NCI-H2196 treated with DMSO at 0.1 percent for 48 hours (cell line): Measurements from ENCODE around the gene RFC5.
"Not testable (repeated sequence)": the region's sequence is repeated elsewhere in the genome, so short reads cannot be mapped to it uniquely, and the experiment has no call there.

Experiments used
- DNase-seq: peaks from one replicate; lab custom pipeline; 2025; ENCODE audit not compliant: unreplicated experiment; lab: John Stamatoyannopoulos, UW

RFC5 gene, protein sequence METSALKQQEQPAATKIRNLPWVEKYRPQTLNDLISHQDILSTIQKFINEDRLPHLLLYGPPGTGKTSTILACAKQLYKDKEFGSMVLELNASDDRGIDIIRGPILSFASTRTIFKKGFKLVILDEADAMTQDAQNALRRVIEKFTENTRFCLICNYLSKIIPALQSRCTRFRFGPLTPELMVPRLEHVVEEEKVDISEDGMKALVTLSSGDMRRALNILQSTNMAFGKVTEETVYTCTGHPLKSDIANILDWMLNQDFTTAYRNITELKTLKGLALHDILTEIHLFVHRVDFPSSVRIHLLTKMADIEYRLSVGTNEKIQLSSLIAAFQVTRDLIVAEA

DNA sequence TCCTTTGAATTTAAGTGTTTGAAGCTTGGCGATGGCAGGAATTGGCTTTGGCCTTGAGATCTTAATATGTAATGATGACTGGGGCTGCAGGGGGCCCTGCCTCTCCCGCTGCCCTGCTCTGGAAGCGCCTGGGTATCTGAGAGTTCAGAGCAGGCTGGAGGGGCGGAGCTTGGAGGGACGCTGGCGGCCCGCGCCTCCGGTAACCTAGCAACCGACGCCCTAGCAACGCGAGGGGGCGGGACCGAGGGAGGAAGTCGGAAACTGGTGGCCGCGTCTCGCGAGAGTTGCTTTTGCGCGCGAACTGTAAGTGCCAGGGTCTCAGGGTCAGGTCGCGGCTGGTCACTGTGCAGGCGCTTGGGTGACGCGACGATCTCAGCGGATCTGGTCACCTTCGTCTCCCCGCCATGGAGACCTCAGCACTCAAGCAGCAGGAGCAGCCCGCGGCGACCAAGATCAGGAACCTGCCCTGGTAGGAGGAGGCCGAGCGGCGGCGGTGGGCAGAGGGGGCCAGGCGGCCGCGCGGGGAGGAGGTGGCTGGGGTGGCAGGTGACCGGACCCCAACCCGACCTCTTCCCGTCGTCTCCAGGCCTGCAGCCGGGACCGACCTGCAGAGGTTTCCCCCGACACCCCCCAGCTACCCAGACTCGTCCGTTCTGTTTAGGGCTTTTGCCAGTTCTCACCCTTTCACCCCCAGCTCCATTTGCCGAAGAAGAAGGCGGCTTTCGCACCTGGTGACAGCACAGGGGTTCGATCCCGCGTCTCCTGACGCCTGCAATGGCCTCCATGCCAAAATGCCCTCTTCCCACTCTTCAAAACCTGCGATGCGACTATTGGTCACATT is at the start of gene RFC5:
TSS of gene RFC5 (plus strand) at position 280 of the 841 bp plus-strand sequence. CDS start at position 405, 125 bp downstream.
- peak; percentile 94 for DNase-seq

DNA sequence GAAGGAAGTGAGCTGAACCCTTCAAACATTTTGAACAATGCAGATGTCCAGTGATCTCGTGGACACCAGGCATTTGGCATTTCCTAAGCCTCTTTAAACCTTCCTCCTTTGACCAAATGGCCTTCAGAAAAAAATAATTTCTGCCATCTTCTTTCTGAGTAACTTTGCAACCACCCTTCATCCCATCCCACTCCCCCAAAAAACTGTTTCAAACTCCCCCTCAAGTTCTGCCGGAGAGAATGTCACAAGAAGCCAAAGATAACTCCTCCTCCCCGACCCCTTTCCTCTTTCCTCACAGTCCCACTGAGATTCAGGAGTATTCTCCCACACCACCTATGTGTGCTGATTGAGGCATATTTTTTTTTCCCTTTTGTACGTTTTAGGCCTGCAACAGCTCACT is 49.5 kb upstream of the RFC5 start:
- DNase-seq: no peak

DNA sequence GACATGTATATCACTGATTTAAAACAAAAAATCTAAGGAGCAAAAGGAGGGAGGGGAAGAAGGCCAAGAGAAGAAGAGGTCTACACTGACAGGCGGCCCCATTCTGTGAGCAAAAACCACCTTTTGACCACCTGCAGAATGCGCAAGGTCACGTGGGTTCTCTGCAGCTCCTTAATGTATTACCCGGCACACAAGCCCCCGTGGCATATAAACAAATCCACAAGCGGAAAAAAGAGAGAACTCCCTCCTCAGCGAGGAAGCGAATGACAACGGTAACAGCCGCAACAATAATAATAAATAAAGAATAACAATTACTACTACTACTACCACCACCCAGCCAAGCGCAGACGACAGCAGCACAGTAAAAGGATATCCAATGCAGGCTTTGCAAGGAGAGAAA is 49.0 kb upstream of the RFC5 start:
- DNase-seq: no peak

DNA sequence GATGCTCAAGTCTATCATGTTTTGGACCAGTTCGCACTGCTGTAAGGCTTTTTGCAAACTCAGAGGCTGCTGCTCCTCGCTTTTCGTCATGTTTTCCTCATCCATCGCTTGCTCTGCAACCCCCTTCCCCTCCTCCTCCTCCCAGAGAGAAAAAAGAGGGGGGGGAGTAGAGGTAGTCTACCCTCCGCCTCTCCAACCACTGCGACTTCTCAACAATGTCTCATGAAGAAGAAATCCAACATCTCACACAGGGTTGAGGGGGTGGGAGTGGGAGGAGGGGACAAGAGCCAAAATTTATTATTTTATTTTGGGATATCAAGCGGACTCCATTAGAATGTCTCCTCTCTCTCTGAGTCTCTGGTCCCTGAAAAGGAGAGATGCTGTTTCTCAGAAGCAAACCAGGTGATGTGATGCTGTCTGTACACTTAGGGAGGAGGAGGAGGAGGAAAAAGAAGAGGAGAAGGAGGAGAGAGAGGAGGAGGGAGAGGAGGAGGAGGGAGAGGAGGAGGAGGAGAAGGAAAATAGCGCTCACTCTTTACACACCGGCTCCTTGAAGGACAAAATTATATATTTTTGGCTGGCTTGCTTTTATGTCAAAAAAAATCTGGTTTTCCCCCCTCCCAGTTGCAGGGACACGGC is 48.2 kb upstream of the RFC5 start:
- DNase-seq: no peak

DNA sequence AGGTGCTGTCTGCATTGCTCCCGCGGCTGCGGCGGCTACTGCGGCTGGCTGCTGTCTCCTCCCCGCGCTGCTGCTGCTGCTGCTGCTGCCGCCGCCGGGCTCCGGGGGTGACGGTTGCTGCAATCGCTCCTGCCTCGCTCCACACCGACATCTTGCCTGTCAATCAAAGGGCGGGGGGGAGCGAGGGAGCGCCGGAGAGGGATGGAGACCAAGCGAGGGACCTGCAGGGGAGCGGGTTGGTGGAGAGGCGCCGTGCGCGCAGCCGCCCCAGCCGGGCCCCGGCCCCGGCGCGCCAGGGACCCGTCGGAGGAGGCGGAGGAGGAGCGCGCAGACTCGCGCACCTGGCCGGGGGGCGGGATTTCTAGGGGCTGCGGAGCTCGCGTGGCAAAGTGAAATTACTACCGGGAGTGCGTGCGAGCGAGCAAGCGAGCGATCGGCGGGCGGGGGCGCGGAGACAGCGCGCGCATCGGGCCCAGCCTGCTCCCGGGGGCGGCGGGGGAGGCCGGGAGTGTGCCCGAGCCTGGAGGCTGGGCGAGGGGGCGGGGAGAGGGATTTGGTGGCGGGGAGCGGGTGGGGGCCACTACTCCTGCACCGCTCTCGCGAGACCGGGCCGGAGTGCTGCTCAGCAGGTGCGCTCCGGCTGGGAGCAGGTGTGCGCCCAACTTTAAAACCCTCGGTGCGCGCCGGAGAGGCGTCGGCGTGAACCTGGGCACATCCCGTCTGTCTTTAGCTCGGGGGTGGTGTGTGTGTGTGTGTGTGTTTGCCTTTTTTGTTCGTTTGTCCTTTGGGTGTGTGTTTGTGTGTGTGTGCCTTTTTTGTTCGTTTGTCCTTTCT is 47.5 kb upstream of the RFC5 start, which contains the start of gene KSR2:
TSS of gene KSR2 (minus strand) at position 165 of the 834 bp plus-strand sequence. CDS start 735 bp downstream, outside the sequence.
- DNase-seq: peak; percentile 95

DNA sequence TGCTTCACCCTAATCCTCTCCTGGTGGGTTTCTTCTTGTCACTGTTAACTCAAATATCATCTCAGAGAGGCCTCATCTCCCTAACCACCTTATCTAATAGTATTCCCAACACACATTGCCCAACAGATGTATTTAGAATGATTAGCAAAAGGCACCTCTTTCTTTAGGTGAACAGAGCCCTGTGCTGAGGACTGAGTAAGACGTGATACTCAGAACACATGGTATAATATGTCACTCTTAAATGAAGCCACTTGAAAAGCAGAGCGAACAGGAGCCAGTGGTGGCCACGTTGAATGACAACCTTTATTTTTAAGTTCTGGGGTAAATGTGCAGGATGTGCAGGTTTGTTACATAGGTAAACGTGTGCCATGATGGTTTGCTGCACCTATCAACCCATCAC is 46.2 kb upstream of the RFC5 start:
- no peak for DNase-seq

DNA sequence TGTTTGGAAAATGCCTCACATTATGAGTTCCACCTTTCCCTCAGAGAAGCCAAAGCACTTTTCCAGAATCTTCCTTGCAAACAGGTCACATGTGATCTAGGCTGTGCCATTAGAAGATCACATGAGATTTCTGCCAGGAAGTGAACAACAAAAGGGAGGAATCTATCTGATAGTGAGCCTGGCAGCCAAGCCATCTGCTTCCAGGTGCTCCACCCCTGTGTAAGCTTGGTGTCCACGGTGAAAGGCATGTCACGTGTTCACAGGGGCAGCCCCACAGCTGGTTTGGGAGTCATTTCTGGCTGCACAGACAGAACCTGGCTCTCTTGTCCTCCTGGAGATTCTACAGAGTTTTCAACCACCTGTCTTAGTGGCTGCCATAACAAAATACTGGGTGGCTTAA is 44.2 kb upstream of the RFC5 start:
- no peak for DNase-seq

DNA sequence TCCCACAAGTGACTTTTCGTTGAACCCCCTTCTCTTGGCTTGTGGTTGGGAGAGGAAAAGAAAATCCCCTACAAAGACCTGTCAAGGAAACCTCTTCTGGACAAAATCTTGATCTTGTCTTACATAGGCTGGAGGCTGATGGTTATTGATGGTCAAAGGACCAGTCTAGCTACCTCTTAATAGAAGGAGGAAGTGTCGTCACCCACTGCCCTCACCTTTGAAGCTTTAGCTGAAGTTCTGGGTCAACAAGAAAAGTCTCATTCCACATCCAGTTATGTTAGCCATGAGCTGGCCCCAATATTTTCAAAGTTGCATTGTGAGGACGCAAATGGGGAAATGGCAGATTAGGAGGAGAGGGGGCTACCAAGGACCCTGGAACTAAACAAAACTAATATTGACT is 41.5 kb upstream of the RFC5 start:
- no peak for DNase-seq

DNA sequence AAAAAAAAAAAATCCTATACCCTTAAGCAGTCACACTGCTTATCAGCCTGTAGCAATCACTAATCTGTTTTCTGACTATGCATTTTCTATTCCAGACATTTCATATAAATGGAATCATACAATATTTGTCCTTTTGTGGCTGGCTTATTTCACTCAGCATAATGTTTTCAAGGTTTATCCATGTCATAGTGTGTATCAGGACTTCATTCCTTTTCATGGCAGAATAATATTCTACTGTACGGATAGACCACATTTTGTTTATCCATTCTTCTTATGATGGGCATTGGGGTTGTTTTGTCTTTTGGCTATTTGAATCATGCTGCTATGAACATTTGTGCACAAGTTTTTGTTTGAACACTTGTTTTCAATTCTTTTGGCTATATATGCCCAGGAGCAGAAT is 39.1 kb upstream of the RFC5 start:
- DNase-seq: no peak

DNA sequence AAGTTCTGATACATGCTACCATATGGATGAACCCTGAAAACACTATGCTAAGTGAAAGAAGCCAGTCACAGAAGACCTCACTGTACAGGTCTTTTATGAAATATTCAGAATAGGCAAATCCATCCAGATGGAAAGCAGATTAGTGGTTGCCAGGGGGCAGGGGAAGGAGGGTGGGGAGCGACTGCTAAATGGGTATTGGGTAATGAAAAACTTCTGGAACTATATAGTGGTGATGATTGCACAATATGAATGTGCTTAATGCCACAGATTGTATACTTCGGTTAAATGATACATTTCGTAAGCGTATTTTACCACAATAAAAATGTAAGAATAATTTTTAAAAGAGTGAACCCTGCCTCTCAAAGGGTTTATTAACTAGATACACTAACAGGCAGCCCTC is 35.9 kb upstream of the RFC5 start:
- no peak for DNase-seq

DNA sequence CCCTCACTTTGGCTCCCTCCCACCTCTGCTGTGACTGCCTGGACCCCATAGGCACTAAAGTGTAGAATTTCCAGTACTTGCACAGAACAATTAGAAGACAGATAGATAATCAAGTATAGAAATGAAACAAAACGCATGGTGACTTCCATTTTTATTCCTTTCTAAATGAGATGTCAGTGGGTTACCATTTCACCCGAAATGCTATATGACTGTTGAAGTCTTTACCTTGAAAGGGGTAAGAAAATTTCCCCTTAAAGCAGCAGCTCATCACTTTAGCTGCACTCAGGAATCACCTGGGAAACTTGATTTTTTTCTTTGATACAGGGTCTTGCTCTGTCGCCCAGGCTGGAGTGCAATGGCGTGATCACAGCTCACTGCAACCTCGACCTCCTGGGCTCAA is 35.2 kb upstream of the RFC5 start:
- DNase-seq: no peak

DNA sequence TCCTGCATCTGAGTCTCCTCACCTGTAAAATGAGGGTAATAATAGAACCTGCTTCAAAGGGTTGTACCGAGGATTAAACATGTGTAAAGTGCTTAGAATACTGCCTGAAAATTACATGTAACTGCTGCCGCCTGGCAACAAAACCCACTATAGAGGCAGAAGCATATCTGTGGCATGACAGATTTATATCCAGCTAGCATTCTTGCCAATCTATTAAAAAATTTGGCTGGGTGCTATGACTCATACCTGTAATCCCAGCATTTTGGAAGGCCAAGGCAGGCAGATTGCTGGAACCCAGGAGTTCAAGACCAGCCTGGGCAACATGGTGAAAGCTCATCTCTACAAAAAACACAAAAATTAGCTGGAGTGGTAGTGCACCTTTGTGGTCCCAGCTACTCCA is 31.3 kb upstream of the RFC5 start:
- no peak for DNase-seq

DNA sequence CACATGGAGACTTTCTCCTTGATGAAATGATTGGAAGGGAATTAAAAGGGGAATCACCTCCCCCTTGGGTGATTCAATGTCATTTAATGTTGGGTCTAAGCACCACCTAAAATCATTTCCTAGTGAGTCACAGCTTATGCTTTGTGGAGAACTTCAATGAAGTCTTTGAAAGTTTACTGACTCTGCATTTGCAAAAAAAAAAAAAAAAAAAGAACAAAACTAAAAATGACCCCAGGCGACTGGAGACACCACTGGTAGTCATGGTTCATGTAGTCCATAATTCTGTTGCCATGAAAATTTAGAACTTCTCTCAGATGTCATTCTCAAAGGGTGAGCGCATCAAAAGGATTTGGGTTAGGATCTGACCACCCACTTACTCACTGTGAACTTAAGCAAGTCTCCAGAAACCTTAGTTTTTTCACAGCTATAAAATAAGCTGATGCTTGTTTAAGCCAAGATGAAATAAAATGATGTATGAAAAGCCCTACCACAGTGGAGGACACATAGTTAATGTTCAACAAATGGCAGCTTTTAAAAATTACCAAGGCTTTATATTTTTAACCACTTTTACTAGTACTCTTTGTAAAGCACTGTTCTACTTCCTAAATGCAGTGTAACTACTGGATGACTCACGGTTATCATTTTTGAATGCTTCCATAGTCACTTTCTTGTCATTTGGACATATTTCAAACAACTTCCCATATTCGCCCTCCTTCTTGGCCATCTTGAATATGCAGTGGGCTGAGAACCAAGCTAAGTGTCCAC is 29.6 kb upstream of the RFC5 start:
- no peak for DNase-seq

DNA sequence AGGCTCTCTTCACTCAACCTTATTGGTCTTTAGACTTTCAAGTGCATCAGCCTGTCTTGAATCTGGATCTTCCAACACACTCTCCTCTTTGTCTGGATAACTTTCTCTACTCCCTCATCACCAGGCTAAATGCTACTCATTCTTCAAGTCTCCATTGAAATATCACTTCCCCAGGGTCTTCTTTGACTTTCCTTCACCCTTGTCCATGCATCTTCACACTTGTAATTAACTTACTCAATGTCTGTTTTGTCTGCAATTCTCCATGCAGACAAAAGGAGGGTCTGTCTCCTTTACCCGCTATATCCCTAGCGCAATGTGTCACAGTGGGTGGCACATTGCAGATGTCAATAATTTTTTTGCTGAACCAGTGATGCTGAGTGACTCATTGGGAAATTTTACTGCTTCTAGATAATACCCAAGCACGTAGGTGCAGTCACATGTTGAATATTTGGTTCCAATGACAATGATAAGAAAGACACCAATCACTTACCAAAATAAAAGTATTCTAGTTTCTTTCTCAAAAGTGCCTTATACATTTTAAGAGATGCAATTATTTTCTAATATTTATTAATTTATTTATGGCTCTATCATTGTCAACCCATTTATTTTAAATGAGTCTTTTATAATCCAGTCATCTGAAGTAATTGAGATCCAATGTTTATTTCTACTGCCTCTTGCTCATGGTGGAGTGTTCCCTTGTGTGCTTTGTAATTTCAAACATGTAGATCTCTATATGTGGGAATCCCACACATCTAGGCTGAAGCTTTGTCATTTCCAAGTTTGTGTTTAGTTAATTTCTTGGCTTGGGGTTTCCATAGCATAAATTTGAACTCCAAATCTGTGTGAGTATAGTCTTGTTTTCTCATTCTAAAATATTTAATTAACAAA is 21.7 kb upstream of the RFC5 start:
- DNase-seq: no peak

DNA sequence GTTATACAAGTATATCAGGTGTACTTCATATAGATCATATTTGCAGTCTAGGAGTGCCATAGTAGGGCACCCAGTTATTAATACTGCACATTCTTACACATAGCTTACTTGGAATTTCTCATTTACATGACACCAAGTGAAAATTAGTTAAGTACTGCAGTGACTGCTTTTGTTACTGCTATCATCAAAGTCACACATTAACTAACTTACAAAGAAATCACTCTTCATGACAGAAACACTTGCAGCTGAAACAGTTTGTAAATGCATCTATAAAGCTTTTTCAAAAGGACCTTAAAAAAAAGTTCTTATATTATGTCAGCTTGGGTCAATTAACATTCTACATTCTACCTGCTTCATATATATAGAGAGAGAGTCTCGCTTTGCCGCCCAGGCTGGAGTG is 17.8 kb upstream of the RFC5 start:
- no peak for DNase-seq

DNA sequence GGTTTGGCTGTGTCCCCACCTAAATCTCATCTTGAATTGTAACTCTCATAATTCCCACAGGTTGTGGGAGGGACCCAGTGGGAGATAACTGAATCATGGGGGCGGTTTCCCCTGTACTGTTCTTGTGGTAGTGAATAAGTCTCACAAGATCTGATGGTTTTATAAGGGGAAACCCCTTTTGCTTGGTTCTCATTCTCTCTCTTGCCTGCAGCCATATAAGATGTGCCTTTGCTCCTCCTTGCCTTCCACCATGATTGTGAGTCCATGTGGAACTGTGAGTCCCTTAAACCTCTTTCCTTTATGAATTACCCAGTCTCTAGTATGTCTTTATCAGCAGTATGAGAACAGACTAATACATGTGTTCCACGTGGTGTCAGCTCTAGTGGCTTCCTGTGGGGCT is 16.7 kb upstream of the RFC5 start:
- DNase-seq: not testable (repeated sequence)

DNA sequence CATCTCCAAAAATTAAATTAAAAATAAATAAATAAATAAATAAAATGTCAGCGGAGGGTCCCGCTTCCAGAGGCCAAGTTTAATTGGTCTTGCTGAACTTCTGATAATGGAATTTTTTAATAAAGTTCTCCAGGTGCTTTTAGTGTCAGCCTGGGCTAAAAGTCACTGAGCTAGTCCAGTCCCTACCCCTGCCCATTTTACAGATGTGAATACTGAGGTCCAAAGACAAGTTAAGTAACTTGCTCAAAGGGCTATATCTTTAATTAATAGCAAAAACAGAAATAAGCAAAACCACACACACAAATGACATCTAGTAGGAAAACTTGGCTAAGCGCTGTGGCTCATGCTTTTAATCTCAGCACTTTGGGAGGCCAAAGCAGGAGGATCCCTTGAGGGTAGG is 5.6 kb upstream of the RFC5 start:
- DNase-seq: no peak

DNA sequence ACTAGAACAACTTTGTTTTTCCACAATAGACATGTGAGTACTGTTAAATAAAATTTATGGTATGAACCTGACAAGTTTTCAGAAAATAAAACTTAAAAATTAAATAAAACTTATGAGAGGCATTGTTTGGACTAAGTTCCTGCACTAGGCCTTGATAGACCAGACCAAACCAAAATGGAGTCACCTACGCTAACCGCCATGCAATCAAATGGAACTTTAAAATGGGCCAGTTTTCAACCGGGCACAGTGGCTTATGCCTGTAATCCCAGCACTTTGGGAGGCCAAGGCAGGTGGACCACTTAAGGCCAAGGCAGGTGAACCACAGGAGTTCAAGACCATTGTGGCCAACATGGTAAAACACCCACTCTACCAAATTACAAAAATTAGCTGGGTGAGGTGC is 5.1 kb upstream of the RFC5 start:
- DNase-seq: no peak

DNA sequence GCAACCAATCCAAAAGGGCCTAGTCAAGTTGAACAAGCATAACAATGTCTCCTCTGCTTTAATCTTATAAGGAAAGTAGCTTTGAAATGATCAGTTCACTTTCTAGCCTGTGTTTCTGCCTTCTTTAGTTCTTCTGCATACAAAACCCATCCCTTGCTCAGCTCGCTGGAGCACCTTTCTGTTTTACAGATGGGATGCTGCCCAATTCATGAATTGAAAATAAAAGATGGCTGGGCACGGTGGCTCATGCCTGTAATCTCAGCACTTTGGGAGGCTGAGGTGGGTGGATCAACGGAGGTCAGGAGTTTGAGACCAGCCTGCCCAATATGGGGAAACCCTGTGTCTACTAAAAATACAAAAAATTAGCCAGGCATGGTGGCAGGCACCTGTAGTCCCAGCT is 4.5 kb upstream of the RFC5 start:
- DNase-seq: no peak
